AG09309 (cell line): Measurements from ENCODE around the gene BEND5.

ENCODE experiments used
- DNase-seq: peaks from one replicate; pipeline ENCODE4 v3.0.0-alpha.2; 2010; ENCODE audit warnings: low read depth
- H3K4me3 ChIP-seq: 2 replicates; pipeline ENCODE4 v1.5.1; 2011; ENCODE audit warnings: mild to moderate bottlenecking, low read depth, low read length, moderate library complexity; ENCODE audit not compliant: control insufficient read depth
- CTCF ChIP-seq: IDR thresholded peaks from 2 replicates; pipeline ENCODE4 v1.5.1; 2011; ENCODE audit warnings: mild to moderate bottlenecking, low read depth, low read length, inconsistent platforms; ENCODE audit not compliant: insufficient read depth, control insufficient read depth; ENCODE audit errors: missing control alignments

BEND5 gene

DNA sequence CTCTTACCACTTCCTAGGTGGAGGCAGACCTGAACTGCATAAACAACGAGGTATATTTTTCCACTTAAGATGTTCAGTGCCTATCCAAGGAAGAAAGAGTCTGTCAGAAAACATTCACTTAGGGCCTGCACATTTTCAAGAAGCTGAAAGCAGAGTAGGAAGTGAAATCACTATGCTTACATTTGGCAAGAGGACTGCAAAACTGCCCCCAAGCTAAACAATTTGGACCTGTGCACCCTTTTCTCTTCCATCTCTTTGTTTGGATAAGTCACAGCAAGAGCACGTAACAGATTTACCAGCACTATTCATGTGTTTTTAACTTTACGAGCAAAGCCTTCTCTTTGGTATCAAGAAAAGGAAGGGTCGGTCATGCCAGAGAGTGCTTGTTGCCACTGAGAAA, 13.2 kb upstream of the BEND5 start:
- no peak for DNase-seq
- no peak for TF ChIP-seq CTCF

DNA sequence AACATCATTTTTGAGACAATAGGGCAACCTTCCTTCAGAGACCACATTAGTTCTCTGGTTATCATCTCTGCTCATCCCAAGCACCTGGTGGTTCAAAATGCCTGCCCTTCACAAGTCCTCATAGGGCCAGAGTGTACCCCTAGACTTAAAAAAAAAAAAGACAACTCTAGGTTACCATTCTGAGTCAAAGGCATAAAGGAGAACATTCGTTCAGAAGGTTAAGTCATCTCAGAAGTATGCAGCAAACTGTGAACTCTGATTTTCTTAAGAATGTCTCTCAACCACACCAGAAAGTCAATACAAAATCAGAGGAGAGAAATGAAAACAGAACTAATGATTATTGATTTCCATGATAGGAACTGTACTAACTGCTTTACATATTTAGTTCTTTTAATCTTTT, 9.2 kb upstream of the BEND5 start:
- H3K4me3 ChIP-seq: no peak overlapping the region
- no peak for TF ChIP-seq CTCF
- DNase-seq: no peak

More for the DNA sequence above, 13.2 kb upstream of the BEND5 start:
- no peak overlapping the region for H3K4me3 ChIP-seq

DNA sequence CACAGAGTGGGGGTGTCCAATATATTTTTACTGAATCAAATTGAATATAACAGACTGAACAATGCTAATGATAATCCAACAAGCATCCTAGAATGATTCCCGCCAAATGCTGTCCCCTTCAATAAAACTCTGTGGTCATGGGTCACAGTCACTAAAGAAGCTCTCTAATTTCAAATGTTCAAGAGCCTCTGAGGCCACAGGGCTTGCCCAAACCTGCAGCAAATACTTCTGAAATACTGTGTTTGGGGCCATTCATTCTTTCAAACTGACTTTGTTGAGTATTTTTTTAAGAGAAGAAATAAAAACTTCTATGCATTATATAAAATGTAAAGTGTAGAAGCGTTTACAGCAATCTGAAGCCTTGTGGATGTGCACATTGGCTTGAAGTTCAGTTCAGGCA, 7.6 kb upstream of the BEND5 start:
- no peak for DNase-seq
- H3K4me3 ChIP-seq: no peak overlapping the region
- no peak for TF ChIP-seq CTCF

DNA sequence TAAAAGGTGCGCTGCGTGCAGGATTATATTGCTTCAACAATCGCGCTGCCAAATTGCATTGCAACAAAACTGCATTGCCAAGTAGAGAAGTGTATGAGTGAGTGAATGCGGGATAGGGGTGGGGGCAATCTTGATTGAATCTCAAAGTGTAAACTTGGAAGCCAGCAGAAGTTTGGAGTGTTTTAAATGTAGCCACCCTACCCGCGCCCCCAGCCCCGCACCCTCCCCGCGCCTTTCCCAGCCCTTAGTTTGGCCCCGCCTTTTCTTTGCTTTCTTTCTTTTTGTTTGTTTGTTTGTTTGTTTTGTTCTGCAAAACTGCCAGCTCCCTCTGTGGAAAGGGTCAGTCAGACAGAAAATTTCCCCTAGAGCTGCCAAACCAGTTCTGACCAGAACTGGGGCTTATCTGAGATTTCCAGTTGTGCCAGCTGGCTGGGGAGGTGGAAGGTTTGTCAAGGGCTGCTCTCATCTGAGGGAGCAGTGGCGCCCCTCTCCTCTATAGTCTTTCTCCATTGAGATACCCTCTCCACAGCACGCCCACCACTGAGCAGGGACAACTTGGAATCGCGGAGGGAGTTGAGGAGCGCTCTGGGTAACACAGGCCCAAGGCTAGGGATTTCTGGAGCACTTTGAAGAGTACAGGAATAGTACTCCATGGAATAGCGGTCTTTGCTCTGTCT, 666 bp upstream of the BEND5 start:
- DNase-seq: no peak
- H3K4me3 ChIP-seq: no peak overlapping the region
- no peak for TF ChIP-seq CTCF

- no peak for DNase-seq
- H3K4me3 ChIP-seq: no peak overlapping the region
- no peak for TF ChIP-seq CTCF
Measured at GRCh38 chr1:48775831-48776392, 779 bp downstream of the BEND5 start.

GRCh38 chr1:48773133-48773532, 3.6 kb downstream of the BEND5 start:
- H3K4me3 ChIP-seq: no peak overlapping the region
- TF ChIP-seq CTCF: no peak
- no peak for DNase-seq

DNA sequence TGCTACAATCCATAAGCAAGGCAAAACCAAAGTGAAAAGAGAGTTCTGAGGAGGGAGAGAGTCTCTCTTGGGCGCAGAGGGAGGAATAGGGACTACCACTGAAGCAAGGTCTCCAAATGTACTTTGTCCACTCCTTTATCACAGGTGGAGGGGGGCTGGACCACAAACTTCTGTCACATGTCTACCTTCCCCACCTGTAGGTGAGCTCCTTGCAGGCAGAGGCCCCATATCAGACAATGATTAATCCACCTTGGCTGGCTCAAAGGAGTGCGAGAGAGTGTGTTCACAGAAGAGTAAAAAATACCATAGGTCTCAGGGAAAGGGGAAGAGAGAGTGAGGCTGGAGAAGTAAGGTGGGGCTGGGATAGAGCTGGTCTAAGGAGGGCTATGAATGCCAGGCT, 4.5 kb downstream of the BEND5 start:
- no peak overlapping the region for H3K4me3 ChIP-seq
- no peak for TF ChIP-seq CTCF
- no peak for DNase-seq
